HEK293 (cell line): ENCODE data around the gene CYP2U1.

ENCODE experiments used
- CTCF ChIA-PET: fragments of 350-600 bp; formaldehyde crosslinking; extraction: SDS; loops from one replicate; lab custom pipeline; 2021; ENCODE audit warnings: antibody characterized with exemption; lab: Yijun Ruan, JAX
- POLR2A ChIA-PET: fragments of 300-600 bp; formaldehyde crosslinking; extraction: SDS; loops from one replicate; lab custom pipeline; 2020; ENCODE audit warnings: antibody characterized with exemption, inconsistent platforms; lab: Yijun Ruan, JAX
- H3K27ac ChIP-seq: fragments of 200-500 bp; sonication (Bioruptor generic); 2 replicates; pipeline ENCODE4 v1.5.1; 2014; ENCODE audit warnings: low read depth, low read length, control low read depth, inconsistent platforms; ENCODE audit errors: extremely low read depth
- H3K36me3 ChIP-seq, 2 experiments: fragments of 200-500 bp in 1 of 2; sonication (Bioruptor generic) in 1 of 2; 1 replicate in 1 of 2; 2 replicates in 1 of 2; pipeline ENCODE4 v1.5.1; 2014 to 2017; ENCODE audit warnings: inconsistent platforms in 2 of 2, low read length in 2 of 2; ENCODE audit not compliant: control insufficient read depth in 2 of 2, insufficient read depth in 1 of 2
- H3K4me1 ChIP-seq: fragments of 200-500 bp; sonication (Bioruptor generic); 2 replicates; pipeline ENCODE4 v1.5.1; 2014; ENCODE audit warnings: mild to moderate bottlenecking, low read length, inconsistent platforms; ENCODE audit not compliant: control insufficient read depth, insufficient read depth
- H3K4me3 ChIP-seq: 2 replicates; pipeline ENCODE4 v1.5.1; 2011; ENCODE audit warnings: low read depth, mild to moderate bottlenecking, control low read depth, low read length, moderate library complexity
- H3K9me3 ChIP-seq: fragments of 200-500 bp; sonication (Bioruptor generic); 2 replicates; pipeline ENCODE4 v1.5.1; 2014; ENCODE audit warnings: low read depth, low read length, inconsistent platforms; ENCODE audit not compliant: control insufficient read depth, insufficient read depth
- KLF10 ChIP-seq: fragments of 450-650 bp; IDR thresholded peaks from 2 replicates; pipeline ENCODE4 v1.5.1; 2018; ENCODE audit warnings: missing biosample characterization, mild to moderate bottlenecking, missing genetic modification characterization
- KLF9 ChIP-seq: fragments of 450-650 bp; formaldehyde crosslinking; IDR thresholded peaks from 2 replicates; pipeline ENCODE4 v1.5.1; 2016; ENCODE audit warnings: missing biosample characterization, missing genetic modification characterization, low read depth
- YY1 ChIP-seq: fragments of 450-650 bp; formaldehyde crosslinking; IDR thresholded peaks from 2 replicates; pipeline ENCODE4 v1.5.1; 2018; ENCODE audit warnings: missing biosample characterization, missing genetic modification characterization
- ZBTB17 ChIP-seq: fragments of 450-650 bp; formaldehyde crosslinking; IDR thresholded peaks from 2 replicates; pipeline ENCODE4 v1.5.1; 2016; ENCODE audit warnings: missing biosample characterization, missing genetic modification characterization
- ZBTB20 ChIP-seq: fragments of 450-650 bp; formaldehyde crosslinking; IDR thresholded peaks from 2 replicates; pipeline ENCODE4 v1.5.1; 2016; ENCODE audit warnings: missing biosample characterization, missing genetic modification characterization
- ZBTB48 ChIP-seq: fragments of 450-650 bp; formaldehyde crosslinking; IDR thresholded peaks from 2 replicates; pipeline ENCODE4 v1.5.1; 2016; ENCODE audit warnings: missing biosample characterization, missing genetic modification characterization
- ZIC2 ChIP-seq: fragments of 450-650 bp; formaldehyde crosslinking; IDR thresholded peaks from 2 replicates; pipeline ENCODE4 v1.5.1; 2016; ENCODE audit warnings: missing biosample characterization, missing genetic modification characterization
- ZNF174 ChIP-seq: fragments of 450-650 bp; formaldehyde crosslinking; IDR thresholded peaks from 2 replicates; pipeline ENCODE4 v1.5.0; 2017; ENCODE audit warnings: missing biosample characterization, mild to moderate bottlenecking, missing genetic modification characterization
- ZNF239 ChIP-seq: fragments of 450-650 bp; formaldehyde crosslinking; IDR thresholded peaks from 2 replicates; pipeline ENCODE4 v1.5.1; 2016; ENCODE audit warnings: missing biosample characterization, missing genetic modification characterization
- ZNF274 ChIP-seq, 2 experiments: fragments of 200-500 bp in 1 of 2; fragments of 450-650 bp in 1 of 2; sonication (Bioruptor generic) in 1 of 2; formaldehyde crosslinking in 1 of 2; IDR thresholded peaks; 2 replicates each; pipeline versions ENCODE4 v1.5.1 to v1.6.1; 2014 to 2016; ENCODE audit warnings: borderline replicate concordance in 1 of 2, inconsistent platforms in 1 of 2, low read length in 1 of 2, missing biosample characterization in 1 of 2, missing genetic modification characterization in 1 of 2
- ZNF292 ChIP-seq: fragments of 450-650 bp; formaldehyde crosslinking; IDR thresholded peaks from 2 replicates; pipeline ENCODE4 v1.5.1; 2016; ENCODE audit warnings: low read depth, missing biosample characterization, missing genetic modification characterization, borderline replicate concordance
- ZNF350 ChIP-seq: fragments of 450-650 bp; formaldehyde crosslinking; IDR thresholded peaks from 2 replicates; pipeline ENCODE4 v1.5.0; 2017; ENCODE audit warnings: missing biosample characterization, mild to moderate bottlenecking, missing genetic modification characterization
- ZNF624 ChIP-seq: fragments of 450-650 bp; formaldehyde crosslinking; IDR thresholded peaks from 2 replicates; pipeline ENCODE4 v1.5.1; 2017; ENCODE audit warnings: missing biosample characterization, missing genetic modification characterization
- ZNF626 ChIP-seq: fragments of 450-650 bp; sonication (Bioruptor Pico); formaldehyde crosslinking; IDR thresholded peaks from 2 replicates; pipeline ENCODE4 v1.5.1; 2018; ENCODE audit warnings: missing biosample characterization, missing genetic modification characterization, inconsistent platforms
- TF ChIP-seq, protein P1 (sequence below): fragments of 450-650 bp; formaldehyde crosslinking; IDR thresholded peaks from 2 replicates; pipeline ENCODE4 v1.5.1; 2016; ENCODE audit warnings: missing biosample characterization, missing genetic modification characterization, low read depth
- TF ChIP-seq, protein P2 (sequence below): fragments of 450-650 bp; formaldehyde crosslinking; IDR thresholded peaks from 2 replicates; pipeline ENCODE4 v1.5.1; 2016; ENCODE audit warnings: missing biosample characterization, missing genetic modification characterization
- TF ChIP-seq, protein P3 (sequence below): fragments of 450-650 bp; formaldehyde crosslinking; IDR thresholded peaks from 2 replicates; pipeline ENCODE4 v1.5.1; 2016; ENCODE audit warnings: missing biosample characterization, missing genetic modification characterization
- TF ChIP-seq, protein P4 (sequence below): fragments of 450-650 bp; formaldehyde crosslinking; IDR thresholded peaks from 2 replicates; pipeline ENCODE4 v1.5.1; 2016; ENCODE audit warnings: missing biosample characterization, missing genetic modification characterization
- TF ChIP-seq, protein P5 (sequence below): fragments of 450-650 bp; IDR thresholded peaks from 2 replicates; pipeline ENCODE4 v1.5.1; 2018; ENCODE audit warnings: missing biosample characterization, missing genetic modification characterization

The CYP2U1 gene

DNA sequence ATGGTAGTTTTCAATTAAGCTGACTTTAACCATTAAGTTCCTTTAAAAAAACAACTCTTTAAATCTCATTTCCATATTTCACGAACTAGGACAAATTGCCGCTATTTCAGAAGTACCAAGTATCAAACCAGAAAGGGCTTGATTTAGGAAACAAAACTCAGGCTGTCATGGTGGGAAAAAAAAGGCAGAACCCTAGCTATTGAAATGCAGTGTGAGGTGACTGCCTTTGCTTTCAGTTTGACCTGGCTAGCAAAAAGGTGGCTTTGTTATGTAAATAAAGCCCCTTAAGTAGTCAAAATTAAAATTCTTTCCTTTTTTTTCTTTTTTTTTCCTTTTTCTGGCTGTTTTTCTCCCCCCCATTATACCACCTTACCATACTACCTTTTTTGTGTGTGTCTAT lies 40.6 kb upstream of the CYP2U1 start (continued):
- TF ChIP-seq ZBTB48 (tag by site-specific recombination), result no peak
- TF ChIP-seq, protein P1, sequence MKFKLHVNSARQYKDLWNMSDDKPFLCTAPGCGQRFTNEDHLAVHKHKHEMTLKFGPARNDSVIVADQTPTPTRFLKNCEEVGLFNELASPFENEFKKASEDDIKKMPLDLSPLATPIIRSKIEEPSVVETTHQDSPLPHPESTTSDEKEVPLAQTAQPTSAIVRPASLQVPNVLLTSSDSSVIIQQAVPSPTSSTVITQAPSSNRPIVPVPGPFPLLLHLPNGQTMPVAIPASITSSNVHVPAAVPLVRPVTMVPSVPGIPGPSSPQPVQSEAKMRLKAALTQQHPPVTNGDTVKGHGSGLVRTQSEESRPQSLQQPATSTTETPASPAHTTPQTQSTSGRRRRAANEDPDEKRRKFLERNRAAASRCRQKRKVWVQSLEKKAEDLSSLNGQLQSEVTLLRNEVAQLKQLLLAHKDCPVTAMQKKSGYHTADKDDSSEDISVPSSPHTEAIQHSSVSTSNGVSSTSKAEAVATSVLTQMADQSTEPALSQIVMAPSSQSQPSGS (tag by site-specific recombination), result no peak
- TF ChIP-seq ZNF174 (tag by site-specific recombination), result no peak
- TF ChIP-seq, protein P2, sequence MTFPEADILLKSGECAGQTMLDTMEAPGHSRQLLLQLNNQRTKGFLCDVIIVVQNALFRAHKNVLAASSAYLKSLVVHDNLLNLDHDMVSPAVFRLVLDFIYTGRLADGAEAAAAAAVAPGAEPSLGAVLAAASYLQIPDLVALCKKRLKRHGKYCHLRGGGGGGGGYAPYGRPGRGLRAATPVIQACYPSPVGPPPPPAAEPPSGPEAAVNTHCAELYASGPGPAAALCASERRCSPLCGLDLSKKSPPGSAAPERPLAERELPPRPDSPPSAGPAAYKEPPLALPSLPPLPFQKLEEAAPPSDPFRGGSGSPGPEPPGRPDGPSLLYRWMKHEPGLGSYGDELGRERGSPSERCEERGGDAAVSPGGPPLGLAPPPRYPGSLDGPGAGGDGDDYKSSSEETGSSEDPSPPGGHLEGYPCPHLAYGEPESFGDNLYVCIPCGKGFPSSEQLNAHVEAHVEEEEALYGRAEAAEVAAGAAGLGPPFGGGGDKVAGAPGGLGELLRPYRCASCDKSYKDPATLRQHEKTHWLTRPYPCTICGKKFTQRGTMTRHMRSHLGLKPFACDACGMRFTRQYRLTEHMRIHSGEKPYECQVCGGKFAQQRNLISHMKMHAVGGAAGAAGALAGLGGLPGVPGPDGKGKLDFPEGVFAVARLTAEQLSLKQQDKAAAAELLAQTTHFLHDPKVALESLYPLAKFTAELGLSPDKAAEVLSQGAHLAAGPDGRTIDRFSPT, result no peak
- TF ChIP-seq ZNF350 (tag by site-specific recombination), result no peak
- no peak for TF ChIP-seq ZNF274 (IDR thresholded peaks at IDR 0.05; ENCODE audit: low read length)
- TF ChIP-seq ZNF274 (tag by site-specific recombination; IDR thresholded peaks at IDR 0.05; ENCODE audit: borderline replicate concordance), result no peak
- no peak for TF ChIP-seq KLF9
- TF ChIP-seq ZIC2 (tag by site-specific recombination), result no peak

DNA sequence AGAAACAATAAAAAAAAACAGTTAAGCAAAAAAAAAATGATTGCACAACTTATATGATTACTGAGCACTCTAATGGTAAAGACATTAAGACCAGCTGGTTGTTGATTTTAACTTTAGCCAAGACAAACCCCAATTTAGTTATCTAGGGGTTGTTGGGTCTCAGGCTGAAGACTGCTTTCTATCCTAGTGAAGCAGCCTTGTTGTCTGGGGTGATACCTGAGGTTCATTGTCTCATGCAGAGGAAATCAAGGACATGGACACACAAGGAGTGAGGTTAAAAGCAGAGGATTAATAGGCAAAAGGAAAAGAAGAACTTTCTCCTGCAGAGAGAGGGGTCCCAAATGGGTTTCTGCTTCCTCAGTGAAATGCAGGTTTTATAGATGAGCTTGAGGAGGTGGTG lies 40.0 kb upstream of the CYP2U1 start:
- Histone ChIP-seq H3K4me1 (no peaks in the 10 kb centered on the region), H3K36me3 (no peaks in the 10 kb centered on the region), H3K9me3 (no peaks in the 10 kb centered on the region), H3K4me3 (no peak overlapping the region), H3K27ac (no peak overlapping the region)
- ChIA-PET POLR2A (no interaction called here), CTCF (no interaction called here)
- no peak for TF ChIP-seq ZNF292 (tag by site-specific recombination)
- no peak for TF ChIP-seq KLF10 (tag by site-specific recombination)
- TF ChIP-seq ZBTB20 (tag by site-specific recombination), result no peak
- TF ChIP-seq ZNF626, result no peak
- TF ChIP-seq ZNF624 (tag by site-specific recombination), result no peak
- no peak for TF ChIP-seq ZBTB17 (tag by site-specific recombination)
- no peak for TF ChIP-seq YY1 (tag by site-specific recombination)
- TF ChIP-seq, protein P3, sequence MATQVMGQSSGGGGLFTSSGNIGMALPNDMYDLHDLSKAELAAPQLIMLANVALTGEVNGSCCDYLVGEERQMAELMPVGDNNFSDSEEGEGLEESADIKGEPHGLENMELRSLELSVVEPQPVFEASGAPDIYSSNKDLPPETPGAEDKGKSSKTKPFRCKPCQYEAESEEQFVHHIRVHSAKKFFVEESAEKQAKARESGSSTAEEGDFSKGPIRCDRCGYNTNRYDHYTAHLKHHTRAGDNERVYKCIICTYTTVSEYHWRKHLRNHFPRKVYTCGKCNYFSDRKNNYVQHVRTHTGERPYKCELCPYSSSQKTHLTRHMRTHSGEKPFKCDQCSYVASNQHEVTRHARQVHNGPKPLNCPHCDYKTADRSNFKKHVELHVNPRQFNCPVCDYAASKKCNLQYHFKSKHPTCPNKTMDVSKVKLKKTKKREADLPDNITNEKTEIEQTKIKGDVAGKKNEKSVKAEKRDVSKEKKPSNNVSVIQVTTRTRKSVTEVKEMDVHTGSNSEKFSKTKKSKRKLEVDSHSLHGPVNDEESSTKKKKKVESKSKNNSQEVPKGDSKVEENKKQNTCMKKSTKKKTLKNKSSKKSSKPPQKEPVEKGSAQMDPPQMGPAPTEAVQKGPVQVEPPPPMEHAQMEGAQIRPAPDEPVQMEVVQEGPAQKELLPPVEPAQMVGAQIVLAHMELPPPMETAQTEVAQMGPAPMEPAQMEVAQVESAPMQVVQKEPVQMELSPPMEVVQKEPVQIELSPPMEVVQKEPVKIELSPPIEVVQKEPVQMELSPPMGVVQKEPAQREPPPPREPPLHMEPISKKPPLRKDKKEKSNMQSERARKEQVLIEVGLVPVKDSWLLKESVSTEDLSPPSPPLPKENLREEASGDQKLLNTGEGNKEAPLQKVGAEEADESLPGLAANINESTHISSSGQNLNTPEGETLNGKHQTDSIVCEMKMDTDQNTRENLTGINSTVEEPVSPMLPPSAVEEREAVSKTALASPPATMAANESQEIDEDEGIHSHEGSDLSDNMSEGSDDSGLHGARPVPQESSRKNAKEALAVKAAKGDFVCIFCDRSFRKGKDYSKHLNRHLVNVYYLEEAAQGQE, result no peak
- TF ChIP-seq, protein P4, sequence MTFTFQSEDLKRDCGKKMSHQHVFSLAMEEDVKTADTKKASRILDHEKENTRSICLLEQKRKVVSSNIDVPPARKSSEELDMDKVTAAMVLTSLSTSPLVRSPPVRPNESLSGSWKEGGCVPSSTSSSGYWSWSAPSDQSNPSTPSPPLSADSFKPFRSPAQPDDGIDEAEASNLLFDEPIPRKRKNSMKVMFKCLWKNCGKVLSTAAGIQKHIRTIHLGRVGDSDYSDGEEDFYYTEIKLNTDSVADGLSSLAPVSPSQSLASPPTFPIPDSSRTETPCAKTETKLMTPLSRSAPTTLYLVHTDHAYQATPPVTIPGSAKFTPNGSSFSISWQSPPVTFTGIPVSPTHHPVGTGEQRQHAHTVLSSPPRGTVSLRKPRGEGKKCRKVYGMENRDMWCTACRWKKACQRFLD (tag by site-specific recombination), result no peak
- no peak for TF ChIP-seq ZNF239 (tag by site-specific recombination)
- TF ChIP-seq, protein P5, sequence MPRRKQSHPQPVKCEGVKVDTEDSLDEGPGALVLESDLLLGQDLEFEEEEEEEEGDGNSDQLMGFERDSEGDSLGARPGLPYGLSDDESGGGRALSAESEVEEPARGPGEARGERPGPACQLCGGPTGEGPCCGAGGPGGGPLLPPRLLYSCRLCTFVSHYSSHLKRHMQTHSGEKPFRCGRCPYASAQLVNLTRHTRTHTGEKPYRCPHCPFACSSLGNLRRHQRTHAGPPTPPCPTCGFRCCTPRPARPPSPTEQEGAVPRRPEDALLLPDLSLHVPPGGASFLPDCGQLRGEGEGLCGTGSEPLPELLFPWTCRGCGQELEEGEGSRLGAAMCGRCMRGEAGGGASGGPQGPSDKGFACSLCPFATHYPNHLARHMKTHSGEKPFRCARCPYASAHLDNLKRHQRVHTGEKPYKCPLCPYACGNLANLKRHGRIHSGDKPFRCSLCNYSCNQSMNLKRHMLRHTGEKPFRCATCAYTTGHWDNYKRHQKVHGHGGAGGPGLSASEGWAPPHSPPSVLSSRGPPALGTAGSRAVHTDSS (tag by site-specific recombination), result no peak
